Right kidney (tissue), 1 donor: Measurements from ENCODE around the gene RCSD1.

Experiments used
- DNase-seq: peaks from one replicate; pipeline ENCODE4 v3.0.0-alpha.2; 2016

Gene RCSD1

DNA sequence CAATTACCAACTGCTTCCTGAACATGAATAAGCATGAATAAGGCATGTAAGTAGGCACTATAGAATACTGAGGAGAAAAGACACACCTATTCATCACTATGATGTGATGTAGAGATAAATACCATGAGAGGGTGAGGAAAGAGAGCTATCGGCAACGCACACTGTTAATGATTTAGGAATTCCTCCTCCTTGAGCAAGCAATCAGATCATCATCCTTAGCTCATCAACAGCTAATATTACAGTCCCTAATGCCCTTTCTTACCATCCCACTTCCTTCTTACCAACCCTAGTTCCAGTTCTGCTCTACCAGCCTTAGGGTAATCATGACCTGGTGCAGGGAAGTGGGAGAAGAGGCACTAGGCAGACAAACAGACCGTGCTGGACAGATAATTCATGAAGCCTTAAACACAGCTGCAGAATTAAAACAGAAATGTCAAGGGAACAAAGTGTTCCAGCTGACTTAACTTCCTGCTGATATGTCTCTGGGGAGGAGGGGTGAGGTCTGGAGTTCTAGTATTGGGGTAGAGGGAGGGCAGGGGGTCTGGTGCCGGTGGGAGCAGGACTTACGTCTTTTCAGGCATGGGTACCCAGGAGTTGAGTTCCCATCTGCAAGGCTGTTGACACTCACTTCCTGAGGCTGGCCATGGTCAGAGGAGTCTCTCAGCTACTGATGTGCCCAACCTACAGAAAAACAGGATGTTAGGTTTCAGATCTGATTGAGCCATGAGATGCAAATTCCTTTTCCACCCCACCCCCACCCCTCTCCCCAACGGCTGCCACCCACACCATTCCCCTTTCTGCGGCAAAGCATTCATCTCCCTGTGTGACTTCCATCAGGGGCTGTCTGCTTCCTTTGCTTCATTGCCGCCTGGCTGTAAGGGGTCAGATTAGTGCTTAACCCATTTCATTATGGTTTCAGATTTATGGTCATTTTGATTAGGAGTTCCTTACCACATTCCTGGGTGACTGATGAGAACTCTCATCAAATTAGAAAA lies 12.6 kb upstream of the RCSD1 start:
- peak; percentile 33 for DNase-seq

DNA sequence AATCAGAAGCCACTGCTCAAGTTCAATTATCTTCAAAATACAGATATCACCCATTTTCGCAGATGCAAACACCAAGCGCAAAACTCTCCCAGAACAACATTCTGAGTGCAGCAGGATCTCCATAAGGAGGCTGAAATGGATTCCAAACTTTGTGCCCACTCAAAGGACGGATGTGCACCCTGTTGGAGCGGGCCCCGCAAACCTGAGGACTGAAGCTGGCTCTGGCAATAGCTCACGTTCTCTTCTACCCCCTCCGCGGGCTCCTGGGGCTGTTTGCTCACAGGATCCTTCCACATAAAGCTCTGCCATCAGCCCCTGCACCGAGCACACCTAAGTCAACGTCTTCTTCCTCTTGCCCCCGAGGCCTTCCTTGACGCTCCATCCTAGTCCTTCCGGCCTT lies 11.7 kb upstream of the RCSD1 start:
- no peak for DNase-seq

DNA sequence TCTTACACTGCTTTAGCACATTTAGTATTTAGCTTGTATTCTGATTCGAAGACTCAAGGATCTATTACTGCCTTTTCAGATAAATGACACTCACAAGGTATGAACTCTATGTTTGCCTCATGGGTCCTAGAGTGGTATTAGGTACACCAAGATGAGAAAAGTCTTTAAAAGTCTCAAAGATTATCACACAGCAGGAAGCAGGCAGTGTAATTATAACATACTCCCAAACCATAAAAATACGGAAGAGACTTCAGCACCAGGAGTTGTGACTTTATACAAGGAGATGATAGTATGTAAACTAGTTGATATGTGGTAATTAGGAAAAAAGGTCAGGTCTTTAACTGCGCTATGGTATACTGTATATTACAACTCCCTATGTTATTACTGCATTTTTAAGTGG lies 11.2 kb upstream of the RCSD1 start:
- no peak for DNase-seq

DNA sequence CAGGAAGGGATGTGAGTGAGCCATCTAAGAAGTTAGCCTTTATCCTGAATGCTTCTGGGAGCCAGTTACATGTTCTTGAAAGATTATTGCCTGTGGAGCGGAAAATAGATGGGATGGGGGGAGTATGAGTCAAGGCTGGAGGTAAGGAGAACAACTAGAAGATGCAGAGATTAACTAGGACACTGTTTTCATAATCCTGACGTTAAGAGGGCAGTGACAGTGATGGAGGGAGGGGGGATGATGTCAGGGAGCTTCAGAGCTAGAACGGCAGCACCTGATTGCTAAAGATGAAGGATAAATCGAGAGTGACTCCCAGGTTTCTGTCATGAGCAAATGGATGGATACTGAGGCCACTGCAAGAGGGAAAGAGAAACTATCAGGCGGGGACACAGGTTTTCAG lies 10.0 kb upstream of the RCSD1 start:
- DNase-seq: no peak

DNA sequence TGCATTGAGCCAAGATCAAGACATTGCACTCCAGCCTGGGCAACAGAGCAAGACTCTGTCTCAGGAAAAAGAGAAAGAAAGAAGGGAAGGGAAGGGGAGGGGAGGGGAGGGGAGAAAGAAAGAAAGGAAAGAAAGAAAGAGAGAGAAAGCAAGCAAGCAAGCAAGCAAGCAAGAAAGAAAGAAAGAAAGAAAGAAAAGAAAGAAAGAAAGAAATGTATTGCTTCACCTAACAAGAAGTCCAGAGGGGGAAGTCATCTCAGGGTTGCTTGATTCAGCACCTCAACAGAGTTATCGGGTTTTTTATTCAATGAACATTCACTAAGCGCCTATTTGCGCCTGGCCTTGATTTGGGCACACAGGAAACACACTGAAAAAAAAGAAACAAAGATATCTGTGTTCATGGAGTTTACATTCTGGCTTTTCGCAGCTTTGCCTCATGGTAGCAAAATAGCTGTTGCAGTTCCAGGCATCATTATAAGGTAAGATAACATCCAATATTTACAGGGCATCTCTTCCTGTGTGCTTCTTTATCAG lies 8.2 kb upstream of the RCSD1 start:
- no peak for DNase-seq

DNA sequence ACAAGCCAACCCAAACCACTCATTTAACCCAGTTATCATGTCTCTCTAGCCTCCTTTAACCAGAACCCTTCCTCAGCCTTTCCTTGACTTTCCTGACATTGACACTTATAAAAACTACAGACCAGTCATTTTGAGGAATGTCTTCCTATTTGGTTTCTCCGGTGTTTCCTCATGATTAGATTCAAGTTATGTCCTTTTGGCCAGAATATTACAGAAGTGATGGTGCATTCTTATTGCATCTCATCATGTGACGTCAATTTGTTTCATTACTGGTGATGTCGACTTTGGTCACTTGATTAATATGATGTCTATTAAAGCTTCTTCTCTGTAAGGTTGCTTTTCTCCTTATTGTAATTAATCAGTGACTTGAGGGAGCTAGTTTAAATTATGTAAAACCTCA lies 6.1 kb upstream of the RCSD1 start:
- no peak for DNase-seq

DNA sequence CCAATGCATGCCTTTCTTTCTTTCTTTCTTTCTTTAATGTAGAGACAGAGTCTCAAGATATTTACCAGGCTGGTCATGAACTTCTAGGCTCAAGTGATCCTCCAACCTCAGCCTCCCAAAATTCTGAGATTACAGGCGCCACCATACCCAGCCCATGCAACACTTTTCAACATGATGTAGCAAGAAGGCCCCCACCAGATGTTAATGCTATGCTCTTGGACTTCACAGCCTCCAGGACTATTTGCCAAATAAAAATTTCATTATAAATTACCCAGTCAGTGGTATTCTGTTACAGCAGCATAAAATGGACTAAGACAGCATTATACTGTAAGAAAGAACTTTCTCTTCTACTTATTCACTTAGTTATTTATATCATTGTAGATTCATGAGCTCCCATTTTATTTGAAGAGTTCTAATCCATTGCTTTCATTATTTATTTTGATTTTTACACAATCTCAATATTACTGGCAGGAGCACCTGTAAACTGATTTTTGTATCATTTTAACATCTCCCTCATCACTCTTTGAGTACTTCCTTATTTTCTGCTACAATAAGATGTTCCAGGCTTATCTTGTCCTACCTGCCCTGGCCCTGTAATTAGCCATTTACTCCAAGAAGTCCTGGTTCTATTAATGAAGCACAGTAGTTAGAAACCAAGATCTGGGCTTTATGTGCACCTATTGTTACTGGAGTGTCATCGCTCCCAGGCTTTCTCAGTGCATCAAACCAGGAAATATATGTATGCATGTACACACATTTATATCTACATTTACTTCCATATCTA lies 4.8 kb upstream of the RCSD1 start:
- no peak for DNase-seq

DNA sequence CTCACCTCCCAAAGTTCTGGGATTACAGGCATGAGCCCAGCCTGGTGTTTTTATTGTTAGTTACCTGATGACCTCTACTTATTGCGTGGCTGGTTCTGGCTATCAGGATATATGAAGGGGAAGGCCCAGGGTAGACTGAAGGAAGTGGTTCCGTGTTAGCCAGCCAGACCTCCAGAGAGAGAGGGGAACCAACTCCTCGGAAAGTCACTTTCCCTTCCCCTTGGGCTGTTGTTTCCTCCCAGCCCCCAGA lies 2.5 kb upstream of the RCSD1 start:
- DNase-seq: no peak

DNA sequence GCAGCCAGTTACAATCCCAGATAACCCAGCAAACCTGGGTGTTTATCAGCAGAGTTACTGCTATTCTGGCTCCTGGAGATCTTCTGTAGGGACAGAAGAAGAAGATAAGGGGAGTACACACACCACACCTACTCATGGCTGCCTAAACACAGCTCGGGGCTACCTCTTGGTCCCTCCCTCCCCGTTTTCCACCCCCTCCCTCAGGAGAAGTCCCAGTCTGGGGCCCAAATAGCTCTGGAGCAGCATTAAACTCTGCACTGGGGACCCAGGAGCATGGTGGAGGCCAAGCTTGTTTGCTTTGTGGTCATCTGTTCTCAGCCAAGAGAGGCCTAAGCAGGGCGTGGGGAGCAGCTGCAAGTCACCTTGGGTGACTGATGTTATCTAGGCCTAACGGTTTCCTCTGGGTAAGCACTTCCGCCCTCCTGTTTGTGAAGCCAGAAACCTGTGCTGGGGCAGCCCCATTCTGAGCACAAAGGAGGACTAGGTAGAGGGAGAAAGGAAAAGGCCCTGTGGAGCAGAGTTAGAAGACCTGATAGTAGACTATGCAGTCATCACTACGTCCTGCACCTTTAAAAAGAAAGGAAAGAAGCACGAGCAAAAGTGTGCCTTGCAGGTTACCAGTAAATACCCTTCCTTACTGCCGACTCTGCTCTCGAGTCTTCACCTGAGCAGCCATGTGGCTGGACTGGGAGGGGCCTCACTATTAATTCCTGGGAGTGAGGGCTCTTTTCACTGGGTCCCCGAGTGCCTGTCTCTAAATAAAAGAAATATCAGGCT lies 2.0 kb upstream of the RCSD1 start:
- no peak for DNase-seq

DNA sequence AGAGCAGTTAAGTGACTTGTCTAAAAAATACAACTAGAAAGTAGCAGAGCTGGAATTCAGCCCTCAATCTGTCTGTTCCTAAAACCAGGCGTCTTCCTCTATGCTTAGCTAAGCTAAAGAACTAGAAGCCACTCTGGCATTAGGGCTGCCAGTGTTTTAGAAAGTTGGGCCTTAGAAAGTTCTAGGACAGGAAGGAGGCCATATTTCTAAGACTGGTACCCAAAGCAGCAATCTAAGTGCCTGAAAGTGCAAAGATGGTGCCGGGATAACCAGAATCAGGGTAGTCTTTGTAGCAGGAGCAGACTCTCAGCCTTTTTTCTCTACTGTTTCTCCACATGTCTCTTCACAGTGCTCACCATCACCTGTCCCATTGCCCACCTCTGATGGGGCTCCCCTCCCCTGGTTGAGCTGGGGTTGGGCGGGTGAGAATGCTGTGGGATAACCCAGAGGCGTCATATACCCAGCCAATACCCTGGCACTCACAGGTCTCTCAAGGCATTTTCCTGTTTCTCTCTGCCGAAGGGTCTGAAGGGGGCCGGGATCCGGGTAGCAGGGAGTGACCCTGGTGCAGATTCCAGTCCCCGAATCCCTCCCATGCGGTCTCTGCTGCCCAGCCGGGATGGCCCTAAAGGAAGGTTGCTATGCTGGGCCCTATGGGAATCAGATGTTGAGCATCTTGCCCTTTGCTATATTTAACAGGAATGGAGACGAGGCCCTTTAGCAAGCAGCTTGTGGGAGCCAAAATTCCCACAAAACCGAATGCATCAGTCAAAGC lies 1.1 kb upstream of the RCSD1 start:
- no peak for DNase-seq

DNA sequence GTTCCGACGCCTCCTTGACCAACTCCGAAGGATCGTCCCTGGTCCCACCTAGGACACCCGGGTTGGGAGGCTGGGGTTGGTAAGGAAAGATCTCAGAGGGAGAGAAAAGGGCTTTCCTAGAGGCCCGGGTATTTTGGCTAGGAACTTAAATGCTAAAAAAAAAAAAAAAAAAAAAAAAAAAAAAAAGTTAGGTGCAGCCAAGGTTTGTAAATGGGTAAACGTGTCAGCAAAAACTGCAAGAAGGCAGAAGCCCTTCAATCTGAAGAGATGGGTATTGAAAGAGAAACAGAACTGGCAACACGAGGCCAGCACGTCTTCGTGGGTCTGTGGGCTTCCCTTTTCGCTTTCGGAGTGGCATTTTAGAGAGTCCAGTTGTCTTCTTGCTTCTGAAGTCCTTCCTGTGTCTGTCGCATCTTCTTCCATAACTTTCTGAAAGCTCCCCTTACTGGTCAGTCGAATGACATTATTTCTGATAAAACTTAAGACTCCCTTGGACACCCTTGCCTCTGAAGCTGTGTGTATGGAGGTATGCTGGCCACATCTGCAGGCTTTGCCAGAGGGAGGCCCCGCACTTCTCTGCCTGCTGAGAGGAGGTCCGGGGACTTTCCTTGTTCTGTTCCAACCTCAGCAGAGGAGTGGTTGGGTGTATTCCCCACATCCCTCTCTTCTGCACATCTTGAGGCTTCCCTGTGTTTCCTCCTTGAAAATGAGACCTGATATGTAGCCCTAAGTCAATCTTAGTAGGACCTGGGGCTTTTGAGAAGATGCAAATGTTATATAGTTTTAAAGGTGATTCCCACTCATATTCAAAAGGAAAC lies 745 bp downstream of the RCSD1 start:
- DNase-seq: no peak

DNA sequence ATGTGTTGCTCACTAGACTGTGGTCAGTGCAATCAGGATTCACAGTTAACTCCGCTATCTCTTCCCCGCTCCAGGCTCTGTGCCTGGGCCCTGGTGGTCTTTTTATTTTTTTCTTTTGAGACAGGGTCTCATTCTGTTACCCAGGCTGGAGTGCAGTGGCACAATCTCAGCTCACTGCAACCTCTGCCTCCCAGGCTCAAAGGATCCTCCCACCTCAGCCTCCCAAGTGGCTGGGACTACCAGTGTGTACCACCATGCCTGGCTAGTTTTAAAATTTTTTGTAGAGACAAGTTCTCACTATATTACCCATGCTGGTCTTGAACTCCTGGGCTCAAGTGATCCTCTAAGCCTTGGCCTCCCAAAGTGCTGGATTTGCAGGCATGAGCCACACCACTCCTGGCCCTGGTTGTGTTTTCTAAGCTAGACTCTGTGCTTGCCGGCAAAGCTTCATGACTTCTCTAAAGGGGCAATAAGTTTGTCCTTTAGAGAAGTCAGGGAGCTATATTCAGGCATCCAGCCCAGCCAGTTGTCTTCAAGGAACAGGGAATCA lies 1.4 kb downstream of the RCSD1 start:
- no peak for DNase-seq

DNA sequence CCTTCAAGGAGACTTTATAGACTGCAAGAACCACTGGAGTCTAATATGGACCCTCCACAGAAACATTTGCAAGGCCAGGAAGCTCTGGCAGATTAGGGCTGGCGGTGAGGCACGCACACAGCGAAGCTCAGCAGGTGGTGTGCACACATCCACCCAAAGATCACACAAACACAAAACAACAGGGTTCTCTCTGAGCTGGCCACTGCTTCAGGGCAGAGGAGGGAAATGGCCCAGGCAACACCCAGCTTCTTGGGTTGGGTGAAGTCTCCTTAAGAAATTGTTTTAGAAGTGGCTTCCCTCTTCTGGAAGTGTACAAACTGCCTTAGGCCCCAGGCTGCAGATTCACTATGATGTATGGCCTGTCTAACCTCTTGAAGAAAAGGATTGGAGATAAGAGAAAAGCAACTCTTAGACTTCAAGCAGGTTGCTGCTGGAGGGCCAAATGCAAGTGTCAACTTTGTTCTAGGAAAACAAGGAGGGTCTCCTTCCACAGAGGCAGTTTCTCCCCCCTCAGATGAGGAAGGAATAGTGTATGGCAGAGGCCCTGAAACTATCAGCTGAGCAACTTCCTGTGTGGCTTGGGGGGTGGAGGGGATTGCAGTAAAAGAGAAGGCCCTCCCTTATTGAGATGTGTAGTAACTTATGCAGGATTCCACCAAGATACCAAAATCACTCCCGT lies 2.0 kb downstream of the RCSD1 start:
- no peak for DNase-seq

DNA sequence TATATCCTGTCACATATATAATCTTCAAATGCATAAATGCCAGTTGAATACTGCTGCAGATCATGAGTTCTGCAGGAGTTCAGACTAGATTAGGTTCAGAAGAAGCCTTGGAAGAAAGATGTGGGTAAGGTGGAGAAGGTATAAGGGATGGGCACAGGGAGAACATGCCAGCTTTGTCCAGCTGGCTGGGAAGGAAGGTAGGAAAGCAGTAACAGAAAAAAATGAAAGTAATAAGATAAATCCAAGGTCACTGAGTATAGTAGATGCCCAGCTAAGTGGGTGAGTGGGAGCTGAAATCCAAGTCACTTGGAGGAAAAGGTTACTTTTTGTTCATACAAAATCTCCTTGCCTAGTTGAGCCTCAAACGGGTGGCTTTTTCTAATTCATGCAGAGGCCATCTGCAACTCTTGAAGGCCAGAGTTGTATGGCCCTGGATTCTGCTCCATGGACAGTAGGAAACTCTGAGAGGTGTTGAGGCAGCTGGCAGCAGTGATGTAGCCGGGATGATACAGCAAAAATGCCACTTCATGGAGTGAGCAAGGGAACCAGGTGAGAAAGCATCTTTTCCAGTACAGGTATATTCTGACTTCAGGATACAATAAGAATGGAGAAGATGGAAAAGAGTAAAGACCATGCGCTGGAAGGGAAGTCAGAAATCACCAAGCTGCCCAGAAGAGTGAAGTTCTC lies 3.4 kb downstream of the RCSD1 start:
- no peak for DNase-seq

DNA sequence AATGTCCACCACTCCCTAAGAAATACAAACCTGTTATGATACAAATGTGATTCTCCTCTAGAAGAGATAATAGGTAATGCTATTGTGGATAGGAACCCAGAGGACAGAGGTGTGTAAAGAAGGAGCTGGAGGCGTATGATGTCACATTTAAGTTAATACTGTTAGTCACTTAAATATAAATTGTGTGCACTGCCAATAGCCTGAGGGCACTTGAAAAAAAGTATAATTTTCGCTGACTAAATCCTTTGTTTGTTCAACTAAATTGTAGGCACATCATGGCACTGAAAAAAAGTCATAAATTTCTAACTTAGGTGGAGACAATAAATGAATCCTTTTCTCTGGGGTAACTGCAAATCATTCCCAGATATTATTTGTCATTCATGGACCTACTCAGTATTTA lies 4.4 kb downstream of the RCSD1 start:
- no peak for DNase-seq

DNA sequence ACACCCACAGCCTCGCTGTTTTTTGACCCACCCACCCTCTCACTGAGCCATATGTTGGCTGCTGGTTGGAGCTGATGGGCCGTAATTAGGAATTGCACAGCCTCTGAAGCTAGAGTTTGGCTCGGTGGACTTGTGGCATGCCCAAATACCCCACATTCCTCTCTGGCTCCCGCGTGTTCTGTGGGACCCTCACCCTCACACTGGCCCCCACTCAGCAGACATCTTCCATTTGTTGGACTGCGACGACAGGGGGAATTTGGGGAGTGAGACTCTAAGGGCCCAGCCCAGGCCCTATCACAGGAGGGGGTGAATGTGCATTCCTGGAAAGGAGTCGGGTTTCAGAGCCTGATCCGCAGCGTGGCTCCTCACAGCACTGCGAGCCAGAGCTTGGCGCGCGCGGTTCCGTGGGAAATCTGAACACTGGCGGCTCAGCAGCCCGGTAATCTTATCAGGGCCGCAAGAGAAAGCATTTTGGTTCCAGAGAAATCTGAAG lies 5.2 kb downstream of the RCSD1 start:
- peak; percentile 62 for DNase-seq

DNA sequence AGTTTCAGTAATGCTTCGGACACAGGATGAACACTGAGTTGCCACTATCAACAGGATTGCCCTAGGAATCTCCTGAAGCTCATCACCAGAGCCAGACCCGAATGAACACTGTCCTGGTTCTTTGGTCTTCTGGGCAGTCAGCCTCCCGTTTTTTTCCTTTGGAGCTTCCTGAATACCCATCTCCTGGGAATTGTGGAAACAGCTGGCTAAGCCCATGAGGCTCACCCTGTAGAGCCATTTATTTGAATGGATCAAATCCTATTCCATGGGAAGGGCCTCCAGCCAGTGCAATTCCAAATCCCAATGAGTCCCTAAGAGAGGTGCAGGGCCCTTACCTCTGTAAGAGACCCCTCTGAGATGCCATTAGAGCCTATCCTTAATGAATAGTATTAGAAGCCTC lies 5.9 kb downstream of the RCSD1 start:
- no peak for DNase-seq

DNA sequence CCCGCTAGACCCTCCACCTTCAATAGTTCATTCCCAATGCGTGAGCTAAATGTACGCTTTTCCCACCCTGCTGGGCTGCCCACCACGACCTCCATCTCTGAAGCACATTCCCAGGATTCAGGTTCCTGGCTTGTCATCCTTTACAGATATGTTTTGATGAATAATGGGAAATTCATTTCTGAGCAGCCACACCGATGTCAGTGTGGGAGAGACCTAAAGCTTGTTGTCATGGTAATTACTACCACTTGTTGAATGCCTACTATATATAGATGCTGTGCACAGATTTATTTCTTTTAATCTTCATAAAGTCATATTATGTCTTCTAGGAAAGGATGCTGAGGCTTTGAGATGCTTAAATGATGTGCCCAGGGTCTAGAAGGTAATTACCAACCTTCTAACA lies 8.0 kb downstream of the RCSD1 start:
- DNase-seq: no peak

DNA sequence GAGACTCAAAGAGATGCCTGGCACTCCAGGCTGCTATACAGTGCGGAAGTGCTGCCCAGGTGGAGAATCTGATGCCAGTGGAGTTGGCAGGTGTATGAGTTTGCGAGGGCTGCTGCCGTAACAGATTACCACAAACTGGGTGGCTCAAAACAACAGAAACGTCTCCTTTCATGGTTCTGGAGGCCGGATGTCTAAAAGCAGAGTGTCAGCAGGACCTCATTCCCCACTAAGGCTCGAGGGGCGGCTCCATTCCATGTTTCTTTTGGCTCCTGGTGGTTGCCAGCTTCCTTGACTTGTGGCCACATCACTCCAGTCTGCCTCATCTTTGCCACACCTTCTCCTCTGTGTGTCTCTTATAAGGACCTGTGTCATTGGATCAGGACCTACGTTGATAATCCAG lies 10.0 kb downstream of the RCSD1 start:
- DNase-seq: no peak
